Gastrocnemius medialis (tissue), 4 donors: ENCODE data around the gene LHX6. TPM values are rescaled to one million over a fixed set of nuclear protein-coding genes. Genes with fewer than 3 reads are reported as not detected.

ENCODE experiments used
- ATAC-seq, 2 donors: fragments of 150-250 bp; one replicate each; pipeline ENCODE4 v1.9.1; 2016
- DNase-seq, 2 donors: peaks; one replicate each; pipeline ENCODE4 v3.0.0-alpha.2; 2019
- H3K27ac ChIP-seq, 4 donors: fragments of 200-600 bp; sonication (generic); 1 replicate in 1 of 4; 2 replicates in 3 of 4; pipeline ENCODE4 v1.5.1; 2016 to 2018; ENCODE audit warnings: mild to moderate bottlenecking in 2 of 4, moderate library complexity in 1 of 4
- H3K27me3 ChIP-seq, 3 donors: fragments of 200-600 bp; sonication (generic) in 2 of 3; 1 replicate in 1 of 3; 2 replicates in 2 of 3; pipeline versions ENCODE4 v1.5.1 to v1.6.0; 2016 to 2019; ENCODE audit warnings: mild to moderate bottlenecking in 1 of 3, moderate library complexity in 1 of 3
- H3K36me3 ChIP-seq, 2 donors: fragments of 200-600 bp; sonication (generic) in 1 of 2; one replicate each; pipeline ENCODE4 v1.5.1; 2017 to 2018
- H3K4me1 ChIP-seq, 2 donors: fragments of 200-600 bp; sonication (generic) in 1 of 2; one replicate each; pipeline ENCODE4 v1.5.1; 2016 to 2017; ENCODE audit warnings: mild to moderate bottlenecking in 2 of 2
- H3K4me3 ChIP-seq, 4 donors: fragments of 200-600 bp; sonication (generic) in 3 of 4; 1 replicate in 1 of 4; 2 replicates in 3 of 4; pipeline ENCODE4 v1.5.1; 2016 to 2019; ENCODE audit warnings: mild to moderate bottlenecking in 2 of 4
- H3K9me3 ChIP-seq, 3 donors: fragments of 200-600 bp; sonication (generic) in 2 of 3; 1 replicate in 1 of 3; 2 replicates in 2 of 3; pipeline ENCODE4 v1.5.1; 2016 to 2019
- CTCF ChIP-seq, 5 experiments: fragments of 450-650 bp in 3 of 5; fragments of 200-600 bp in 2 of 5; sonication (generic) in 2 of 5; IDR thresholded peaks in 4 of 5; conservative IDR thresholded peaks in 1 of 5; 1 replicate in 4 of 5; 2 replicates in 1 of 5; pipeline ENCODE4 v1.5.1; 2016 to 2019; ENCODE audit warnings: antibody characterized with exemption in 5 of 5, mild to moderate bottlenecking in 3 of 5, moderate library complexity in 3 of 5
- POLR2A ChIP-seq, 2 donors: fragments of 450-650 bp; IDR thresholded peaks; one replicate each; pipeline ENCODE4 v1.6.1; 2017; ENCODE audit warnings: antibody characterized with exemption in 2 of 2, mild to moderate bottlenecking in 2 of 2, moderate library complexity in 2 of 2
- in situ Hi-C, 4 donors: fragments of 200-750 bp; cut with MboI; loops; one replicate each; pipeline versions ENCODE4 v1.15.0 to v1.8.0; 2017; ENCODE audit warnings: low sequenced_read_pairs in 4 of 4
- intact Hi-C: fragments of 100-400 bp; cut with DNase I; formaldehyde crosslinking; loops from one replicate; pipeline ENCODE4 v1.15.1; 2023; ENCODE audit warnings: low total_unique reads
- total RNA-seq, 4 donors: library from RNA; depleted of rRNA; stranded (reverse); fragments of >200 nt; gene quantifications; one replicate each; pipeline versions ENCODE4 v1.1.0 to v1.2.3, GENCODE V29; 2016

The LHX6 gene
- total RNA-seq, 4 donors from 2014 or later, result 0.83 to 4.5 (median 1.7) TPM

- H3K27me3 ChIP-seq, result peaks cover 73 to 83% (median 81%) of the 10 kb centered on the region in 3 donors
- no peak for DNase-seq
- H3K4me3 ChIP-seq, result peak overlapping the region; percentile 43 to 69 (median 51)
- intact Hi-C loops (loop anchor here (10.0 kb wide), 1 partner anchor 95 kb away; no protein-coding TSS in a partner anchor), in situ Hi-C loops (no loop called here)
- no peaks in the 10 kb centered on the region for H3K36me3 ChIP-seq
- H3K4me1 ChIP-seq, result peaks cover 18 to 23% of the 10 kb centered on the region in 2 donors
- H3K27ac ChIP-seq, result no peak overlapping the region
- no peaks in the 10 kb centered on the region for H3K9me3 ChIP-seq
- TF ChIP-seq CTCF (IDR thresholded peaks at IDR 0.05 in 4 of 5, conservative IDR thresholded peaks at IDR 0.05 in 1 of 5) (no peak), POLR2A (IDR thresholded peaks at IDR 0.05) (no peak)
- peak; percentile 26 to 35 for ATAC-seq
Observed at GRCh38 chr9:122219856-122220672, 8.7 kb downstream of the LHX6 start.

- ATAC-seq (peak; percentile 57 to 64), DNase-seq (no peak)
- intact Hi-C loops, result loop anchor here (10.0 kb wide), 1 partner anchor 94 kb away; no protein-coding TSS in a partner anchor
- TF ChIP-seq CTCF (IDR thresholded peaks at IDR 0.05 in 4 of 5, conservative IDR thresholded peaks at IDR 0.05 in 1 of 5) (no peak), POLR2A (IDR thresholded peaks at IDR 0.05) (no peak)
- H3K27ac ChIP-seq, result no peak overlapping the region
- in situ Hi-C loops, result no loop called here
- no peaks in the 10 kb centered on the region for H3K9me3 ChIP-seq
- peaks cover 80 to 87% (median 86%) of the 10 kb centered on the region in 3 donors for H3K27me3 ChIP-seq
- H3K36me3 ChIP-seq, result no peaks in the 10 kb centered on the region
- H3K4me3 ChIP-seq, result peak overlapping the region; percentile 43 to 69 (median 51)
- peaks cover 18 to 23% of the 10 kb centered on the region in 2 donors for H3K4me1 ChIP-seq
Observed at GRCh38 chr9:122218935-122219855, 9.6 kb downstream of the LHX6 start.

- in situ Hi-C loops (no loop called here), intact Hi-C loops (loop anchor here (10.0 kb wide), 1 partner anchor 94 kb away; no protein-coding TSS in a partner anchor)
- Histone ChIP-seq H3K36me3 (no peaks in the 10 kb centered on the region), H3K9me3 (no peaks in the 10 kb centered on the region), H3K27ac (no peak overlapping the region), H3K4me3 (peak overlapping the region; percentile 43 to 69 (median 51)), H3K27me3 (peaks cover 88 to 96% (median 93%) of the 10 kb centered on the region in 3 donors), H3K4me1 (peaks cover 23% of the 10 kb centered on the region in 2 donors)
- TF ChIP-seq POLR2A (IDR thresholded peaks at IDR 0.05), result no peak
- ATAC-seq, result no peak
- no peak for DNase-seq
Observed at GRCh38 chr9:122218071-122218934, 10.5 kb downstream of the LHX6 start.

GRCh38 chr9:122217640-122218039 is 11.1 kb downstream of the LHX6 start:
- Histone ChIP-seq H3K4me3 (no peak overlapping the region), H3K27me3 (peaks cover 95 to 97% (median 97%) of the 10 kb centered on the region in 3 donors), H3K4me1 (peaks cover 23% of the 10 kb centered on the region in 2 donors), H3K36me3 (no peaks in the 10 kb centered on the region), H3K9me3 (no peaks in the 10 kb centered on the region), H3K27ac (no peak overlapping the region)
- intact Hi-C loops (loop anchor here (10.0 kb wide), 1 partner anchor 93 kb away; no protein-coding TSS in a partner anchor), in situ Hi-C loops (no loop called here)
- ATAC-seq (no peak), DNase-seq (no peak)
- TF ChIP-seq CTCF (IDR thresholded peaks at IDR 0.05 in 4 of 5, conservative IDR thresholded peaks at IDR 0.05 in 1 of 5) (no peak), POLR2A (IDR thresholded peaks at IDR 0.05) (no peak)
